B cell (primary cell): ENCODE data around the gene IL17REL.

Experiments used
- CTCF ChIP-seq: fragments of 200-600 bp; IDR thresholded peaks from one replicate; pipeline ENCODE4 v1.8.0; 2022; ENCODE audit warnings: antibody characterized with exemption, mild to moderate bottlenecking
- EZH2 ChIP-seq: IDR thresholded peaks from 2 replicates; pipeline ENCODE4 v1.6.1; 2012; ENCODE audit warnings: borderline replicate concordance, low read depth, mild to moderate bottlenecking, moderate library complexity, low read length; ENCODE audit not compliant: insufficient read depth, poor library complexity, severe bottlenecking

DNA sequence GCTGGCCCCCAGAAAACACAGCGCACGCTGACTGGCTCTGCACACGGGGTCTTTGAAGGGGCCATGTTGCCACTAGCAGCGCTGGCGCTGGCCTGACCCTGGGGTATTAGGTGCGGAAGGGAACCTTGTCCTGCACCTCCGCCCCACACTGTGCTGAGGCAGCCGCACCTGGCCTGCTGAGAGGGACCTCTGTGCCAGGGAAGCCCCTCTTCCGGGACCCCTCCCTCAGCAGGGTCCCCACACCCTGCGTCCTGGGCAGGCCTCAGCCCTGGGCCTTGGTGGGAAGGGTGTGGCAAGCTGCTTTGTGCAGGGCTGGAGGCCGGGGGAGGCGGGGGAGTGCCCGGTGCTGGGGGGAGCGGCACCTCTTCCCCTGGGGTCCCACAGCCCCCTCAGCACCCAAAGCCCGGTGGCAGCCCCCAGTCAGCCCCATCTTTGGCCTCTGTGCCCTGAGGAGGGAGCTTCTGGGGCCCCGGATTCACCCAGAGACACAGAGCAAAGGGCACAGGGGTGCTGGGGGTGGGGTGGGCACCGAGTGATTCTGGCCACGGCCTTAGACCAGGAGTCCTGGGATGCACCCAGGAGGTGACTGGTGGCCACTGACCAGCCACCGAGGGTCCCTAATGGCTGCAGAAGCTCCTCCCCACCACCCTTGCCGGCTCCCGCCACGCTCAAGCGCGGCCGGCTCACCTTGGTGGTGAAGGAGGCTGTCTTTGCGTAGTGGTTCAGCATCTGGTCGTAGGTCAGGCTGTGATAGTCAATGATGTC is 34.1 kb upstream of the IL17REL start:
- TF ChIP-seq CTCF (no peak), EZH2 (no peak)
